Progenitor cell of endocrine pancreas (in vitro differentiated cells): ENCODE data around the gene SLCO2A1. TPM values are rescaled to one million over a fixed set of nuclear protein-coding genes. Genes with fewer than 3 reads are reported as not detected.
A peak's percentile ranks its signal among the peaks of the same experiment; 100 is the strongest.

ENCODE experiments used
- DNase-seq: peaks from one replicate; pipeline ENCODE4 v3.0.0; 2021; ENCODE audit warnings: low spot score; ENCODE audit not compliant: unreplicated experiment
- H3K27ac Mint-ChIP-seq: 2 replicates; pipeline ENCODE4 v1.8.0; 2021; ENCODE audit warnings: mild to moderate bottlenecking, moderate library complexity, mixed read lengths
- H3K27me3 Mint-ChIP-seq: 2 replicates; pipeline ENCODE4 v1.8.0; 2021; ENCODE audit warnings: mixed read lengths
- H3K36me3 Mint-ChIP-seq: 2 replicates; pipeline ENCODE4 v1.8.0; 2022; ENCODE audit warnings: mixed read lengths; ENCODE audit not compliant: insufficient read depth
- H3K4me1 Mint-ChIP-seq: 2 replicates; pipeline ENCODE4 v1.8.0; 2021; ENCODE audit warnings: low read depth, mixed read lengths
- H3K4me3 Mint-ChIP-seq: 2 replicates; pipeline ENCODE4 v1.8.0; 2021; ENCODE audit warnings: low read depth, mild to moderate bottlenecking, moderate library complexity, mixed read lengths
- H3K9me3 Mint-ChIP-seq: 2 replicates; pipeline ENCODE4 v1.8.0; 2021; ENCODE audit warnings: low read depth, mixed read lengths
- total RNA-seq: library from RNA; stranded (reverse); gene quantifications from 2 replicates; pipeline ENCODE4 v1.2.1, GENCODE V29; 2021
- TF ChIP-seq, protein P1 (sequence below): fragments of 200-600 bp; sonication (generic); IDR thresholded peaks from one replicate; pipeline ENCODE4 v1.5.0; 2021; ENCODE audit warnings: antibody characterized with exemption, mild to moderate bottlenecking; ENCODE audit not compliant: unreplicated experiment

SLCO2A1 gene
- total RNA-seq, 1 donor from 2014 or later, result 27.9 TPM

DNA sequence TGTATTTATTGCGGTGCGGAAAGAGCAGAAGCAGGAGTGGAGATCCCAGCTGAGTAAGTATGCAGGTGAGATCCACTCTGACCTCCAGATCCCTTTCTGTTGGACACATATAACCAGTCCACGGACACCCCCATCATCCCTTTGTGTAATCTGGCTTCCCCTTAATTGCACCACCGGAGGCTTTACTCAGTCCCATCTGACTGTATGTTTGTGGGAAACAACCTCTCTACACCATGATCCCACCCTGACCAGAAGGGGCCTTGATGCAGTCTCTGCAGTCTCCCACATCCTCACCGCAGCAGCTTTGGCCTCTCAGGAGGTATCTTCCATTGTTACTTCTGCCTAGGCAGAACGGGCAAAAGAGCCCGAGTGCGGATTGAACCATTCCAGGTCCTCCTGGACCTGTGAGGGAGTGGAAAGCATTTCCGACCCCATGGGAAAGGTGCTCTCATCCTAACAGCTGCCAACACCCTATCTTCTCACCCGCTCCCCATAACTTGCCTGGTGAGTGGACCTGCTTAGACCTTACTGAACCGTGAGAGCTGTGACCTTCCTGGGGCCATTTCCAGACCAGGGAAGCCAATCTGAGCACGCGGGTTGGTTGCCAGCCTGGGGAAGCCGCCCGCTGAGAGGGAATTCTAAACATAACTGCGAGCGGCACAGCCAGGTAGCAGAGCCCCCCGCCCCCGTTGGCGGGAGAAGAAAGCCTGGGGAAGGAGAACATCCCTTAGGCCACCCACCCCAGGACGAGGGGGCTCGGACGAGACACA is 1.1 kb downstream of the SLCO2A1 start:
- Mint-ChIP-seq H3K4me3 (peak overlapping the region; percentile 85), H3K9me3 (no peaks in the 10 kb centered on the region), H3K27me3 (peaks cover 16% of the 10 kb centered on the region), H3K36me3 (no peaks in the 10 kb centered on the region), H3K27ac (peak overlapping the region; percentile 92), H3K4me1 (peaks cover 36% of the 10 kb centered on the region)
- no peak for DNase-seq
- TF ChIP-seq, protein P1, sequence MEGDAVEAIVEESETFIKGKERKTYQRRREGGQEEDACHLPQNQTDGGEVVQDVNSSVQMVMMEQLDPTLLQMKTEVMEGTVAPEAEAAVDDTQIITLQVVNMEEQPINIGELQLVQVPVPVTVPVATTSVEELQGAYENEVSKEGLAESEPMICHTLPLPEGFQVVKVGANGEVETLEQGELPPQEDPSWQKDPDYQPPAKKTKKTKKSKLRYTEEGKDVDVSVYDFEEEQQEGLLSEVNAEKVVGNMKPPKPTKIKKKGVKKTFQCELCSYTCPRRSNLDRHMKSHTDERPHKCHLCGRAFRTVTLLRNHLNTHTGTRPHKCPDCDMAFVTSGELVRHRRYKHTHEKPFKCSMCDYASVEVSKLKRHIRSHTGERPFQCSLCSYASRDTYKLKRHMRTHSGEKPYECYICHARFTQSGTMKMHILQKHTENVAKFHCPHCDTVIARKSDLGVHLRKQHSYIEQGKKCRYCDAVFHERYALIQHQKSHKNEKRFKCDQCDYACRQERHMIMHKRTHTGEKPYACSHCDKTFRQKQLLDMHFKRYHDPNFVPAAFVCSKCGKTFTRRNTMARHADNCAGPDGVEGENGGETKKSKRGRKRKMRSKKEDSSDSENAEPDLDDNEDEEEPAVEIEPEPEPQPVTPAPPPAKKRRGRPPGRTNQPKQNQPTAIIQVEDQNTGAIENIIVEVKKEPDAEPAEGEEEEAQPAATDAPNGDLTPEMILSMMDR, result no peak

DNA sequence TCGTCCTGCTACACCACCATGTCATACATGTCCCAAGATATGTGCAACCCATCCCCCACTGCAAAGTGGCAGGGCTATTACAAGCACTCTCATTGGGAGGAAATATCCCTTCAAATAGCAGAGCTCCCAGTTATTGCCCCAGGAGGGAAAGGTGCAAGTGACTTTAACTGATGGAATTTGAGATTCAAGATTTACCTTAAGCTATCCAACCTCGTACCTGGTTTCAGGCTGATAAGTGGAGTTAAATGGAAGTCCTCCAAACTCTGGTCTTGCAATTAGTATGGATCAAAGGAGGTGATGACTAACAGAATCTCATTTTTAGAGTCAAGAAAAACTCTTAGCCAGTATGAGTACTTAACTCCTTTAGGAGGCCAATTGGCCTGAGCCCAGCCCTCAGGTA is 2.1 kb downstream of the SLCO2A1 start:
- Mint-ChIP-seq H3K9me3 (no peaks in the 10 kb centered on the region), H3K27ac (no peak overlapping the region), H3K27me3 (peaks cover 14% of the 10 kb centered on the region), H3K4me3 (peak overlapping the region; percentile 85), H3K4me1 (peaks cover 38% of the 10 kb centered on the region), H3K36me3 (no peaks in the 10 kb centered on the region)
- DNase-seq, result no peak
- TF ChIP-seq, protein P1, result no peak

DNA sequence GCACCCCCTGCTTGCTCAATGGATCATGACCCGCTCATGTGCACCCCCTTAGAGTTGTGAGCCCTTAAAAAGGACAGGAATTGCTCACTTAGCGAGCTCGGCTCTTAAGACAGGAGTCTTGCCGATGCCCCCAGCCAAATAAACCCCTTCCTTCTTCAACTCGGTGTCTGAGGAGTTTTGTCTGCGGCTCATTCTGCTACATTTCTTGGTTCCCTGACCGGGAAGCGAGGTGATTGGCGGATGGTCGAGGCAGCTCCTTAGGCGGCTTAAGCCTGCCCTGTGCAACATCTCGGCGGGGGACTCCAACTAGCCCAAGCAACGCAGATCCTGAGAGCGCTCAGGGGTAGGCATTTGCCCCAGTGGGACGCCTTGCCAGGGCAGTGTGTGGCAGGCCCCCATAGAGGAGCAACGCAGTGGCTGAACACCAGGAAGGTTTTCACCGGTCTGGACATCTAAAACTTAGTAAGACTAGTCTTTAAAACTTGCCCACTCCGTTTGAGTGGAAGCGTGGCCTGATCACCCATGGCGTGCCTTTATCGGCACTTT is 9.5 kb downstream of the SLCO2A1 start:
- no peaks in the 10 kb centered on the region for H3K9me3 Mint-ChIP-seq
- no peak for DNase-seq
- H3K4me1 Mint-ChIP-seq, result peaks cover 10% of the 10 kb centered on the region
- H3K27ac Mint-ChIP-seq, result no peak overlapping the region
- H3K4me3 Mint-ChIP-seq, result no peak overlapping the region
- peaks cover 5% of the 10 kb centered on the region for H3K27me3 Mint-ChIP-seq
- H3K36me3 Mint-ChIP-seq, result peaks cover 8% of the 10 kb centered on the region
- TF ChIP-seq, protein P1, result no peak

DNA sequence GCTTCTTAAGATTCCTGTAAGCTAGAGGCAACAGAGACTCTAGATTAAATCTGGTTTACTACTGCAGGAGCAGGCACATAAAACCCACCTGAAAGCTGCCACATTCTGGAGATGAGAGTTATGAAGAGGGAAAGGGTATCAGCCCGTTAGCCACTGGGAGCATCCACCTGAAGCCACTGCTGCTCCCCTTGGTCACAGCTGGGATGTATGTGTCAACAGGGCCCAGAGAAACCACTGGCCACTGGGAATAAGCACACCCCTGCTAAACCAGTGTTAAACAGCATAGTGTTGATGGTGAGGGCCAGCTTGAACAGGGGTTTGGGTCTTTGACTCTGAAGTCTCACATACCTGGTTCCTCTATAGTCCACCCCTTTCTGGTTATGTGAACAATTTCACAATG is 10.9 kb downstream of the SLCO2A1 start:
- TF ChIP-seq, protein P1, result no peak
- no peak overlapping the region for H3K4me3 Mint-ChIP-seq
- no peaks in the 10 kb centered on the region for H3K9me3 Mint-ChIP-seq
- no peak for DNase-seq
- H3K4me1 Mint-ChIP-seq, result peaks cover 9% of the 10 kb centered on the region
- peaks cover 8% of the 10 kb centered on the region for H3K36me3 Mint-ChIP-seq
- no peak overlapping the region for H3K27ac Mint-ChIP-seq
- H3K27me3 Mint-ChIP-seq, result peaks cover 5% of the 10 kb centered on the region

DNA sequence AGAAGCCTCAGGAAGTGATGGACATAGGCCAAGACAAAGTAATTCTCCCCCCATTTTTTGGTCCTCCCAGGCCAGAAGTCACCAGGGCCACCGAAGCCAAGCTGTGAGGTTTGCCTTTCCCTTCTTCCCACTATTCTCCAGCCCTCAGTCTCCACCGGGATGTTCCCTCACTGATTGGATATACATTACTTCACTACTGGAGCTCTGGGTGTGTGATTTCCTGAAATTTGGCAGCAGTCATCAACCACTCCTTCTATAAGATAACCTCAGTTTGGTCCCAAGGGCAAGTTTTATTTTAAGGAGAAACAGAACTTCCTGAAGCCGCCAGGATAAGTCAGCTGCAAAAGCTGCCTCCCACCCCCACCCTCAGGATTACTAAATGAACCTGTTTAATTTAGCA is 11.3 kb downstream of the SLCO2A1 start:
- no peaks in the 10 kb centered on the region for H3K9me3 Mint-ChIP-seq
- H3K4me1 Mint-ChIP-seq, result peaks cover 9% of the 10 kb centered on the region
- no peak overlapping the region for H3K27ac Mint-ChIP-seq
- H3K36me3 Mint-ChIP-seq, result peaks cover 8% of the 10 kb centered on the region
- no peak for DNase-seq
- TF ChIP-seq, protein P1, result no peak
- no peak overlapping the region for H3K4me3 Mint-ChIP-seq
- H3K27me3 Mint-ChIP-seq, result peaks cover 4% of the 10 kb centered on the region
